MCF 10A (cell line): ENCODE data around the gene VASN. TPM values are rescaled to one million over a fixed set of nuclear protein-coding genes. Genes with fewer than 3 reads are reported as not detected.

ENCODE experiments used
- BruUV-seq: library from RNA; stranded (reverse); fragments of 400-500 nt; replicated peaks from 2 replicates; lab custom pipeline; 2021; lab: Mats Ljungman, UMichigan
- CTCF ChIA-PET: fragments of 300-600 bp; sonication (Branson Sonifier 250); formaldehyde crosslinking; extraction: SDS; loops from one replicate; lab custom pipeline; 2021; ENCODE audit warnings: antibody characterized with exemption, inconsistent platforms; lab: Yijun Ruan, JAX
- POLR2A ChIA-PET: fragments of 300-600, 350-650 bp; sonication (Branson Sonifier 250); formaldehyde crosslinking; extraction: SDS; loops from one replicate; lab custom pipeline; 2020; ENCODE audit warnings: antibody characterized with exemption, inconsistent platforms; lab: Yijun Ruan, JAX
- DNase-seq: peaks from one replicate; pipeline ENCODE4 v3.0.0-alpha.2; 2018; ENCODE audit not compliant: unreplicated experiment
- H3K27ac Mint-ChIP-seq: one replicate; pipeline ENCODE4 v1.8.0; 2022; ENCODE audit warnings: mild to moderate bottlenecking, low read depth, mixed read lengths; ENCODE audit not compliant: unreplicated experiment
- H3K27me3 Mint-ChIP-seq: one replicate; pipeline ENCODE4 v1.8.0; 2022; ENCODE audit warnings: mixed read lengths; ENCODE audit not compliant: insufficient read depth, unreplicated experiment
- H3K36me3 Mint-ChIP-seq: one replicate; pipeline ENCODE4 v1.8.0; 2022; ENCODE audit warnings: mild to moderate bottlenecking, moderate library complexity, mixed read lengths; ENCODE audit not compliant: insufficient read depth, unreplicated experiment
- H3K4me1 Mint-ChIP-seq: one replicate; pipeline ENCODE4 v1.8.0; 2022; ENCODE audit warnings: mixed read lengths; ENCODE audit not compliant: insufficient read depth, unreplicated experiment
- H3K4me3 Mint-ChIP-seq: one replicate; pipeline ENCODE4 v1.8.0; 2022; ENCODE audit warnings: mild to moderate bottlenecking, moderate library complexity, mixed read lengths; ENCODE audit not compliant: unreplicated experiment
- H3K9me3 Mint-ChIP-seq: one replicate; pipeline ENCODE4 v1.8.0; 2022; ENCODE audit warnings: mixed read lengths; ENCODE audit not compliant: unreplicated experiment
- intact Hi-C: fragments of 100-400 bp; cut with micrococcal nuclease; formaldehyde crosslinking; loops from 2 replicates; pipeline ENCODE4 v1.14.1; 2022
- total RNA-seq: library from RNA; stranded (reverse); gene quantifications from 2 replicates; pipeline ENCODE4 v1.2.3, GENCODE V29; 2022
- TF ChIP-seq, protein P1 (sequence below): fragments of 200-600 bp; IDR thresholded peaks from one replicate; pipeline ENCODE4 v1.8.0; 2022; ENCODE audit warnings: antibody characterized with exemption, mild to moderate bottlenecking; ENCODE audit not compliant: unreplicated experiment

The VASN gene
- total RNA-seq, 1 experiment from 2014 or later: 4.0 TPM

DNA sequence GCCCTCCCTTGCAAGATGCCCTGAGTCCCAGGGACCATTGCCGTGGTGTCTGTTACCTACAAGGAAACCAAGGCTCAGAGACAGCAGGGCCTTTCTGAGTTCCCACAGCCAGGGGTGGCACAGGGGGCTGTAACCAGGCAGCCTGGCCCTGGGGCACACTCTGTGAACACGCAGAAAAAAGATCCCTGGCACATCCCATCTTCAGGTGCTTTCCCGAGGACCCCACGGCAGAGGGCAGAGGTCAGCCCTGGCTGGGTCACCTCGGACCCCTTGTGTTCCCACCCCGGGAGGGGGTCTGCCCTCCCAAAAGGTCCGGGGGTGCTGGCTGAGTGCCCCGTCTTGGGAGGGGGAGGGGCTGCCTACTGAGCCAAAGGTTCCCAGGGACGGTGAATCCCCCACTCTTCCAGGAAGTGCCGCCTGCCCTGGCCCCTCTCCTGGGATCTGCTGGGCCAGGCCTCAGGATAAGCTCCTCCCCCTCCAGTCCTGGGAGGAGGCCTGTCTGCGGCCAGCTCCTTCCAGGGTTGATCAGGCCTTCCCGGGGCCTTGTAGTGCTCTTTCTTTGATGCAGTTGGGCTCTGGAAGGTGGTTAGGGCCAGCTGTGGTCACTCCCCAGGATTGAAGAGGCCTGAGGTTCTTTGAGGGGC lies 47.7 kb upstream of the VASN start:
- Mint-ChIP-seq H3K9me3 (no peaks in the 10 kb centered on the region), H3K27me3 (no peaks in the 10 kb centered on the region), H3K4me3 (no peak overlapping the region), H3K27ac (no peak overlapping the region), H3K36me3 (no peaks in the 10 kb centered on the region), H3K4me1 (peaks cover 5% of the 10 kb centered on the region)
- ChIA-PET CTCF (interaction anchor here (0.6 to 1.2 kb wide), 7 partner anchors 15 to 410 kb away, joined by 3 read pairs; partner anchors contain the start of genes ANKS3 and DNAAF8), POLR2A (interaction anchor here (0.8 kb wide), 1 partner anchor 126 kb away, joined by 4 read pairs; no protein-coding TSS in a partner anchor)
- intact Hi-C loops: no loop called here
- DNase-seq: no peak
- TF ChIP-seq, protein P1, sequence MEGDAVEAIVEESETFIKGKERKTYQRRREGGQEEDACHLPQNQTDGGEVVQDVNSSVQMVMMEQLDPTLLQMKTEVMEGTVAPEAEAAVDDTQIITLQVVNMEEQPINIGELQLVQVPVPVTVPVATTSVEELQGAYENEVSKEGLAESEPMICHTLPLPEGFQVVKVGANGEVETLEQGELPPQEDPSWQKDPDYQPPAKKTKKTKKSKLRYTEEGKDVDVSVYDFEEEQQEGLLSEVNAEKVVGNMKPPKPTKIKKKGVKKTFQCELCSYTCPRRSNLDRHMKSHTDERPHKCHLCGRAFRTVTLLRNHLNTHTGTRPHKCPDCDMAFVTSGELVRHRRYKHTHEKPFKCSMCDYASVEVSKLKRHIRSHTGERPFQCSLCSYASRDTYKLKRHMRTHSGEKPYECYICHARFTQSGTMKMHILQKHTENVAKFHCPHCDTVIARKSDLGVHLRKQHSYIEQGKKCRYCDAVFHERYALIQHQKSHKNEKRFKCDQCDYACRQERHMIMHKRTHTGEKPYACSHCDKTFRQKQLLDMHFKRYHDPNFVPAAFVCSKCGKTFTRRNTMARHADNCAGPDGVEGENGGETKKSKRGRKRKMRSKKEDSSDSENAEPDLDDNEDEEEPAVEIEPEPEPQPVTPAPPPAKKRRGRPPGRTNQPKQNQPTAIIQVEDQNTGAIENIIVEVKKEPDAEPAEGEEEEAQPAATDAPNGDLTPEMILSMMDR: no peak
- BruUV-seq: no TSS peak

DNA sequence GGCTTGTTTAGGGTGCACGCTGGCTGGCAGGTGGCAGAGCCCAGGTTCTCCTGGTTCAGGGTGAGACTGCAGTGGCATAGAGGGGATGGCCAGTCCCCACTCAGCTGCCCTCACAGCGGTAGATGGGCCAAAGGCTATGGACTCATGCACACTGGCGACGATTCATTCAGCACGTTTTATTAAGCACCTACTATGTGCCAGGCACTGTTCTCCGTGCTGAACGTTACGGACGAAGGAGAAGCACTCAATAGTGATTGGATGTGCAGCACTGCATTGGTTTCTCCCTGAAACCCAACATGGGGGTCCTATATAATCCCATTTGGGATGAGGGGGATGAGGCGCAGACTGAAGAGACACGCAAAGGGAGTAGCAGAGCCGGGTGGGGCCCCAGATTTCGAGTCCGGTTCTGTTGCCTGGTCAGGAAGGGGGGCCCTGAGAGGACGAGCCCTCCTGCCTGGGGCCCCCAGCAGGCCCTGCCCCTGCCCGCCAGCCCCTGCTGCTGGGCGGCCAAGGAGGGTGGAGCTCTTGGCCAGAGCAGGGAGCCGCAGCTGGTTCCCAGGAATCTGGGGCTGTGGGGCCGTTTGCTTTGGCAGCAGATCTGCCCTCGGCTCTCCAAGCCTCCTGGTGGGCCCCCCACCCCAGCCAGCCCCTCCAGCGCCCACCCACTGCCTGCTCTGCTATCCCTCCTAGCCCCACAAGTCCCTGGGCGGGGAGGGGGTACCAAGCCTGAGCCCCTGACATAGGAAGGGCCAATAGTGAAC lies 47.0 kb upstream of the VASN start:
- BruUV-seq: no TSS peak
- H3K27ac Mint-ChIP-seq: no peak overlapping the region
- ChIA-PET CTCF (interaction anchor here (0.6 to 1.1 kb wide), 5 partner anchors 35 to 410 kb away, joined by 3 read pairs; partner anchors contain the start of genes ANKS3 and DNAAF8), POLR2A (interaction anchor here (1.3 kb wide), 1 partner anchor 51 kb away, joined by 3 read pairs; no protein-coding TSS in a partner anchor)
- intact Hi-C loops: no loop called here
- TF ChIP-seq, protein P1: no peak
- no peak for DNase-seq
- H3K9me3 Mint-ChIP-seq: no peaks in the 10 kb centered on the region
- no peaks in the 10 kb centered on the region for H3K36me3 Mint-ChIP-seq
- H3K27me3 Mint-ChIP-seq: no peaks in the 10 kb centered on the region
- peaks cover 5% of the 10 kb centered on the region for H3K4me1 Mint-ChIP-seq
- no peak overlapping the region for H3K4me3 Mint-ChIP-seq

DNA sequence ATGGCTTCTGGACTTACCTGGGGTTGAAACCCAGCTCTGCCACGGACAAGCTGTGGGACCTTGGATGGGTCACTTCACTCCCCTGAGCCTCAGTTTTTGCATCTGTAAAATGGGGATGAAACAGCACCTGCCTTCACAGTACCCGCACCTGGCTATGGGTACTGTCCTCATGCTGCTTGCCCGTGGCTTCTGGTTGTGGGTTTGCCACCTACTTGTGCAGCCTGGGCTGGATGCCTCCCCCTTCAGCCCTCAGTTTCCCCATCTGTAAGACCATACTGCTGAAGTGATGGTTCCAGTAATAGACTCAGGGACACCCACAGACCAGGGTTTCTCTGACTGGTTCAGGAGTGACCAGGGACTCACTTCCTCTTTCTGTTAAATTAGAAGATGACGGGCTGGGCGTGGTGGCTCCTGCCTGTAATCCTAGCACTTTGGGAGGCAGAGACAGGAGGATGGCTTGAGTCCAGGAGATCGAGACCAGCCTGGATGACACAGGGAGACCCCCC lies 46.3 kb upstream of the VASN start:
- Mint-ChIP-seq H3K9me3 (no peaks in the 10 kb centered on the region), H3K36me3 (no peaks in the 10 kb centered on the region), H3K27me3 (no peaks in the 10 kb centered on the region), H3K4me3 (no peak overlapping the region), H3K27ac (no peak overlapping the region), H3K4me1 (peaks cover 5% of the 10 kb centered on the region)
- BruUV-seq: no TSS peak
- TF ChIP-seq, protein P1: no peak
- intact Hi-C loops: no loop called here
- ChIA-PET CTCF (interaction anchor here (1.0 to 1.6 kb wide), 2 partner anchors 37 to 71 kb away, joined by 3 to 6 read pairs; no protein-coding TSS in a partner anchor), POLR2A (interaction anchor here (1.1 to 1.3 kb wide), 2 partner anchors 9 to 52 kb away, joined by 3 to 4 read pairs; partner anchors contain the start of gene GLIS2)
- no peak for DNase-seq
